ENCODE data around the gene JMJD7.
A peak's percentile ranks its signal among the peaks of the same experiment; 100 is the strongest.

The JMJD7 gene

DNA sequence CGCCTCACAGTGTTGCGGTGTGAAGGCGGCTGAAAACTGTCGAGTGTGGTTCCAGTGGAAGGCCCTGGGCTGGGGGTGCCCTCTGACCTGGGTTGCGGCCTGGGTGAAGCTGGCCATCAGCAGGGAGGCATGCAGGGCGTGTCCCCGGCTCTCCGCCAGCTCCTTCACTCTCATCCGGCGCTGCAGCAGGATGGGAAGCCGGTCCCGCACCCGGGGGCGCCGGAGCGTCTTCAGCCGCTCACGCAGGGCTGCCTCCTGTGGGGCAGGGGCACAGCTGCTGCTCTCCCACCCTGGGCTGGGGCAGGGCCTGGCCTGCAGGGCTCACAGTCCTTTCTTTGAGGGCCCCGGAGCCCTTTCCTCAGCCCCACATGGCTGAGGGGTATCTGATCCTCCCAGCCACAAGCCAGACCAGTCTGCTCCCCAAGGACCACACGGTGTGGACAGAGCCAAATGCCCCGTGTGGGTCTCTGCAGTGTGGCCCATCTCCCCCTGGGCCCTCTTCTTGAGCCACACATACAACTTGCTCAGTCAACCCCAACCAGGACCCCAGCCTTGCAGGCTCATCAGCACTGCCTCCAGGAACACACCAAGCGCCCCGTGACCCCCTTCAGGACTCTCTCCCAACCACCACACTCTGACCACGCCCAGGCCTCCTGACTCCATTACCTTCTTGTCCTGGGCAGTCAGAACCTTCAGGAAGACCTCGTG, 39.1 kb downstream of the JMJD7 start:
- no peak for DNase-seq

- DNase-seq = no peak
Observed at GRCh38 chr15:41868321-41868720, 40.4 kb downstream of the JMJD7 start.

- no peak for DNase-seq
Observed at GRCh38 chr15:41869770-41870688, 42.1 kb downstream of the JMJD7 start.

DNA sequence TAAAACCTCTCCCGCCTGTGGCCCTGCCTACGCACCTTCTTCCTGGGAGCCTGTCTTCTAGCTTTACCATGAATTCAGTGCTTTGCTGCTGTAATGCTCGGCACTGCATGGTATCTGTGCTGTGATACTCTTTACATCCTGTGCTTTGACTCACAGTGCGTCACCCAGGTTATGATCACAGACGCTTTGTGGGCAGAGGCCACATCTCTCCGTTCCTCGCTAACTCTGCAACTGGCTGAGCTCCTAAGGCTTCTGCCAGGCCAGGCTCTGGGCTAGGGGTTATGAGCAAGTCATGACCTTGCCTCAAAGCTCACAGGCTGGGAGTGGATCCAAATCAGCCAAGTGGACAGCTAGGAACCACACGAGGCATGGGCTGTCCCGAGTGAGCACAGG, 42.8 kb downstream of the JMJD7 start:
- peak; percentile 42 for DNase-seq

DNA sequence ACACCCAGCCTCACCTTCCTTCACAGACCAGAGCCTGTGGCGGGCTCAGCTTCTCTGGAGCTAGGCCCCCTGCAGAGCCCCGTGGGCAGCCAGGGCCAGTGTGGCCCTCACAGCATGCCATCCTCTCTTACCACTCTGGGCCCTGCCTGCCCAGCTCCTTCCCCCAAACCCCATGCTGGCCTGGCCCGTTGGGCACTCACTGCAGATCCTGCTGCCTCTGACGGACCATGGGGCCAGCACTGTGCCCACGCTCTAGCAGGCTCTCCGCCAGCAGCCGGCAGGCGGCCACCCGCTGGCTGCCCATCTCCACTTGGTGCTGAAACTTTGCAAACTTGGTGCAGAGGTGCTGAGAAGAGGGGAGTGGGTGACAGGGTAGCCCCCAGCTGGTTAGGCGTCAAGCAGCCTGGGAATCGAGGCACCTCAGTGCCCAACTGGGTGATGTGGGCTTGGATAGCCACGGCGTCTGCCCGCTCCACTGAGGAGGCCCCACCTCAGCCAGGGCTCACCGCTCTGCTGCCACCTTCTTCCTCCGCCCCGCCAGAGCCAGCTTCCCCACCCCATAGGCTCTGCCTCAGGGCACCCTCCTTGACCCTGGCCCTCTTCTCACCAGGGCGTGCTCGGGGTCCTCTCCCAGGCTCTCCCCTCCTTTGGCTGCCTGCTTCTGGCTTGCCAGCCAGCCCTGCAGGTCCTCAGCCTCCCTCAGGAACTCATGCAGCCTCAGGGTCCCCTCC, 43.4 kb downstream of the JMJD7 start:
- no peak for DNase-seq

DNA sequence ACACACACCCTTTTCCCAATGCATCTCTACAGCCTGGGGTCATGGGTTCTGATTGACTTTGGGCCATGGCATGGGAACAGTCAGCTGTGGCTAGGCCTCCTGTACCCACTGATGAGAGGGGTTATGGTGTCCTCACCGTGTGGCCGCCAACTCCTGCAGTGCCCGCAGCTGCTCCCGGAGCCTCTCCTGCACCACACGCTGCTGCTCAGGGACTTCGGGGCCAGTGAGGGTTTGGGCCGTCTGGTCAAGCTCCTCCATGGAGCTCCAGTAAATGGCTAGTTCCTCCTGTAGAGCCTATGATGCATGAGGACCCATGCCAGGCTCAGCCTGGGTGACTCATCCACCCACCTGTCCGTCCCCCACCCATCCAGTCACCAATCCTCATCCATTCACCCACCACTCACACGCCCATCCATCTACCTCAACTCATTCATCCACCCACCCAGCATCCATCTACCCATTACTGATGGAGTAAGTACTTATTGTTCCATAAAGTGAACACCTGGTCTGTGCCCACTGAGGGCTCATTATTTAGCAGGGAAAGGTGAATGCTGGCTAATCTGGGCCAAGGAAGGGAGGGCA, 44.4 kb downstream of the JMJD7 start:
- no peak for DNase-seq

DNA sequence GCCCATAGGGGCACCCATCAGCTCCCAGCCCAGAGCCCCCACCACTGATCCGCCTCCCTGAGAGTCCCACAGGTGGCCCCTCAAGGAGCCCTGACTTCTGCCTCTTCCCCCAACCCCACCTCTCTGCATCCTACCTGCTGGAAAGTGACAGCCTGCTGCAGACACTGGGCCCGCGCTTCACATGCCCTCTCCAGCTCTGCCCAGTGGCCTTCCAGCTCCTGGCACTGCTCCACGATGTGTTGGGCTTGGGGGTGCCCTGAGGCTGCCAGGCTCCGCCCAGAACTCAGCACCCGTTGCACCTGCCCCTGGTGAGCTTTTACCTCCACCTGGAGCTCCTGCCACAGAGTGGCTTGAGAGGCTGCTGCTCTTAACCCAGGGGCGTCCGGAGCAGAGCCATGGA, 45.8 kb downstream of the JMJD7 start:
- no peak for DNase-seq

DNA sequence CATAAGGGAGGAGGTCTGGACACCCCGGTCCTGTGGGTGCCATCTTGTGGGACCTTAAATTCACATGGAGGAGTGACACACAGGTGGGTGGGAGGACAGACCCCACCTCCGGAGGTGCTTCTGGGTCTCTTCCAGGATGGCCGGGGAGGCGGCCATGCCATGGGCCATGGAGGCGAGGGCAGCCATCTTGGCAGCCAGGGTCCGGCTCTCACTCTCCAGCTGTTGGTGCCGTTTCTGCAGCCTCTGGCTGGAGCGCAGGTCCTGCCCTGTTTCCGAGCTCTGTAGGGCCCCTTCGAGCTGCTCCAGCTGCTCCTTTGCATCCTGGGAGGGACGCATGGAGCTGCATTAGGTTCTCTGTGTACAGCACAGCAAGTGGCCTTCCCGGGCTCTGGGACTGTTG, 46.8 kb downstream of the JMJD7 start:
- no peak for DNase-seq

GRCh38 chr15:41876007-41876406, 48.1 kb downstream of the JMJD7 start:
- DNase-seq = no peak

DNA sequence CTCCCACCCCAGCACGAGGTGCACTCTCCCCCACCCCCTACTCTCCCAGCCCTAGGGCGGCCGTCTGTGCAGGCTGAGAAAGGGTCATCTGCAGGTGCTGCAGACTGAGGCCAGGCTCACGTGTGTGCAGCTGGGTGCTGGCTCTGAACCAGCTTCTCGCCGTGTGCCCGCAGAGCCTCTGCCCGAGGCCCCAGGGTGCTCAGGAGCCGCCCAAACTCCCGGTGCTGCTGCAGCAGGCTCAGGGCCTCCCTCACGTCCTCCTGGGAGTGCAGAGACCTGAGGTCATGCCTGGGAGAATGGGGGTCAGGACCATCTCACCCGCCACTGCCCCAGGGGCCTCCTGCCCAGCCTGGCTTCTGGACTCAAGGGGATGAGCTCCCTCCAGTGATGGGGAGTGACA, 48.8 kb downstream of the JMJD7 start:
- DNase-seq = no peak

DNA sequence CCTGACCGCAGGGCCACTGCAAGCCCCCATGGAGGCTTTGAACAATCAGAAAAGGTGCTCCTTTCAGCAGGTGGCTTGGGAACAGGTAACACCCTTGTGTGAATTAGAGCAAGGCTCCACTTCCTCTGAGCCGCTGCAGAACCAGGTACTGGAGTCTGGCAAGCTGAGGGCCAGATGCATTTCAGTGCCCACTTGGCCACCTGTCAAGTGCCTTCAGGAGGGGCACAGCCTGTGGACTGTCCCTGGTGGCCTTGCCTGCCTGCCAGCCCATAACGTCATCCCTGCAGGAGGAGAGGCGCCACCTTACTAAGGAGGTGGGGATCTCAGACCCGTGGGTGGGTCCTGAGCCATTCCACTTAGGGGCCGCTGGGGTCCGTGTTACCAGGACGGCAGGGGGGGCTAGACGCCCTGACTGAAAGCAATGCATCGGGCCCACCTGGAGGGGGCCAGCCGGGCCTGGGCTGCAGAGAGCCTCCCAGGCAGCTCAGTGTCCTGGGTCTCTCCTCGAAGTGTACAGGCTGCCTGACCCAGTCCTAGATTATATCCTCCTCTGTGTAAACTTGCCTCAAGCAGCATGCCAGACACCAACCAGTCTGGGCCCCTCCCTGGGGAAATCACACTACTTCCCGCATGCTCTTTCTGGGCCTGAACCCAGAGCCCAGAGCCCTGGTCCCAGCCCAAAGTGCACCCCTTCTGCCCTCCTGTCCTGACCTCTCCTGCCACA, 49.9 kb downstream of the JMJD7 start:
- DNase-seq = no peak

- DNase-seq = no peak
Observed at GRCh38 chr15:41878355-41878699, 50.4 kb downstream of the JMJD7 start.

GRCh38 chr15:41879321-41879845, 51.5 kb downstream of the JMJD7 start:
- DNase-seq = no peak

DNA sequence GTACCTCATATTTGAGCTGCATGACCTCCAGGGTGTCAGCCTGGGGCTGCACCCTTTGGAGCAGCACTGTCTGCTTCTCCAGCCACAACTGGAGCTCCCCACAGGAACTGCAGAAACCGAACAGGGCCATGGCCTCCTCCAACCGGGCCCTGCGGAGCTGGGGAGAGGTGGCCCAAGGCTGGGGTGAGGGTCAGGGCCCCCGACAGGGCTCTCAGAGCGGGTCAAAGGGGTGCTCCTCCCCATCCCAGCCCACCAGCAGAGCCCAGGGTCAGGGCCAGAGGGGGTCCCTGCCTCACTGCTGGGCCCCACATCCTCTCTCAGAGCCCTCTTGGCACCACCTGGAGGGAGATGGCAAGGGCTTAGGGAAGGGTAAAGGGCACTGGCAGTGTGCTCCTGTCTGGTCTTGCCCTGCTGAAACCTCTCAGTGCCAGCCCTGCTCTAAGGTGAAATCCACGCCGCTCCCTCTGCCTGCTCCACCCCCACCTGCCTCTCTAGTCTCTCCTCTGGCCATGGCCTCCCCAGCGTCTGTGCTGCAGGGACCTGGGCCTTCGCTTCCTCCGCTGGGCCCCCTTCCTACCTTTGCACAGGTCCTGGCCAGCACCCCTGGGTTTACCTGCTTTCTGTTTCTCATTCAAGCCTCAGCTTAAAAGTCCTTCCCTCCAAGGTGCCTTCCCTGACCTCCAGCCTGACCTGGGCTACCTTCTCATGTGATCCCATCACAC, 52.4 kb downstream of the JMJD7 start:
- no peak for DNase-seq

- no peak for DNase-seq
Observed at GRCh38 chr15:41881086-41881485, 53.2 kb downstream of the JMJD7 start.

GRCh38 chr15:41881550-41881919, 53.6 kb downstream of the JMJD7 start:
- no peak for DNase-seq

- no peak for DNase-seq
Observed at GRCh38 chr15:41881920-41882688, 54.2 kb downstream of the JMJD7 start.

GRCh38 chr15:41882689-41883483, 55.0 kb downstream of the JMJD7 start:
- DNase-seq = no peak

- no peak for DNase-seq
Observed at GRCh38 chr15:41883484-41883825, 55.6 kb downstream of the JMJD7 start.

- no peak for DNase-seq
Observed at GRCh38 chr15:41884458-41884857, 56.6 kb downstream of the JMJD7 start.
